ENCODE results near the gene UROC1. TPM values are rescaled to one million over a fixed set of nuclear protein-coding genes. Genes with fewer than 3 reads are reported as not detected.

Gene UROC1
- total and polyA plus RNA-seq, 8 donors = not detected

DNA sequence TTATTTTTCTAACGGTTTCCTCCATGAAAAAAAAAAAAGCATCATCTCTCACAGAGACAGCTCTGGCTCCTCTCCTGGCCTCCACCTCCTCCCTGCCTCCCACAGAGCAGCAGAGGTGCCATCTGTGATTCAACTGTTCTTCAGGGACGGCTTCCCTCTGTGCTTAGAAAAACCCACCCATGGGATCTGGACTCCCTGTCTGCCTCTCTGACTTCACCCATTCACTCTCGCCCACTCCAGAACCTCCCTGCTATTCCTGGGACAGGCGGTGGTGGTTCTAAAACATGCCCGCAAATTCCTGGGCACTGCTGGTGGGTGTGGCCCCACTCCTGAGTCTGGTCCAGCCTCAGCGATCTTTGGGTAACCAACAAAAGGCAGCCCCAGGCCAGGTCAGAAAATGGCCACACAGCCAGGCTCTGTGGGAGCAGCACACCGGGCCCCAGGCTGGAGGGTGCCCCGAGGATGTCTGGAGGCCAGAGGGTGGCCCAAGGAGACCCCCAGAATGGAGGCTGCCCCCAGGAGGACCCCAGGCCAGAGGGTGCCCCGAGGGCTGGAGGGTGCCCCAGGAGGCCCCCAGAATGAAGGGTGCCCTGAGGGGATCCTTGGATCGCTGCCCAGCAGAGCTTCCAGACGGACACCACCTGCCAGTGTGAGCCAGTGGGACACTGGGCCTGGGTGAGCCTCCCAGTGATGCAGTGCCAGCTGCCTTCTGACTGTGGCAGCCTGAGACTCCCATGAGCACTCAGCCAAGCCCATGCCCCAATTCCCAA lies 3.7 kb upstream of the UROC1 start:
- TF ChIP-seq POLR2AphosphoS5 (IDR thresholded peaks at IDR 0.05) = no peak
- no peak for TF ChIP-seq POLR2A (IDR thresholded peaks at IDR 0.05)
- TF ChIP-seq, protein P1, sequence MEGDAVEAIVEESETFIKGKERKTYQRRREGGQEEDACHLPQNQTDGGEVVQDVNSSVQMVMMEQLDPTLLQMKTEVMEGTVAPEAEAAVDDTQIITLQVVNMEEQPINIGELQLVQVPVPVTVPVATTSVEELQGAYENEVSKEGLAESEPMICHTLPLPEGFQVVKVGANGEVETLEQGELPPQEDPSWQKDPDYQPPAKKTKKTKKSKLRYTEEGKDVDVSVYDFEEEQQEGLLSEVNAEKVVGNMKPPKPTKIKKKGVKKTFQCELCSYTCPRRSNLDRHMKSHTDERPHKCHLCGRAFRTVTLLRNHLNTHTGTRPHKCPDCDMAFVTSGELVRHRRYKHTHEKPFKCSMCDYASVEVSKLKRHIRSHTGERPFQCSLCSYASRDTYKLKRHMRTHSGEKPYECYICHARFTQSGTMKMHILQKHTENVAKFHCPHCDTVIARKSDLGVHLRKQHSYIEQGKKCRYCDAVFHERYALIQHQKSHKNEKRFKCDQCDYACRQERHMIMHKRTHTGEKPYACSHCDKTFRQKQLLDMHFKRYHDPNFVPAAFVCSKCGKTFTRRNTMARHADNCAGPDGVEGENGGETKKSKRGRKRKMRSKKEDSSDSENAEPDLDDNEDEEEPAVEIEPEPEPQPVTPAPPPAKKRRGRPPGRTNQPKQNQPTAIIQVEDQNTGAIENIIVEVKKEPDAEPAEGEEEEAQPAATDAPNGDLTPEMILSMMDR (IDR thresholded peaks at IDR 0.05) = no peak
- no peak for TF ChIP-seq EP300 (IDR thresholded peaks at IDR 0.05)
- Histone ChIP-seq H3K27me3 (peaks cover 0 to 51% (median 20%) of the 10 kb centered on the region in 3 donors), H3K9me3 (no peaks in the 10 kb centered on the region), H3K36me3 (no peaks in the 10 kb centered on the region), H3K27ac (no peak overlapping the region), H3K4me3 (no peak overlapping the region), H3K4me1 (peaks cover 14 to 24% (median 22%) of the 10 kb centered on the region in 4 donors)
- 72 to 79% (median 75%) methylated on average over 7 to 11 of the region's 11 CpGs for WGBS, 5 donors
- no peak for DNase-seq
- intact Hi-C loops (cut with DNase I; ENCODE audit: low total_unique reads) = no loop called here

DNA sequence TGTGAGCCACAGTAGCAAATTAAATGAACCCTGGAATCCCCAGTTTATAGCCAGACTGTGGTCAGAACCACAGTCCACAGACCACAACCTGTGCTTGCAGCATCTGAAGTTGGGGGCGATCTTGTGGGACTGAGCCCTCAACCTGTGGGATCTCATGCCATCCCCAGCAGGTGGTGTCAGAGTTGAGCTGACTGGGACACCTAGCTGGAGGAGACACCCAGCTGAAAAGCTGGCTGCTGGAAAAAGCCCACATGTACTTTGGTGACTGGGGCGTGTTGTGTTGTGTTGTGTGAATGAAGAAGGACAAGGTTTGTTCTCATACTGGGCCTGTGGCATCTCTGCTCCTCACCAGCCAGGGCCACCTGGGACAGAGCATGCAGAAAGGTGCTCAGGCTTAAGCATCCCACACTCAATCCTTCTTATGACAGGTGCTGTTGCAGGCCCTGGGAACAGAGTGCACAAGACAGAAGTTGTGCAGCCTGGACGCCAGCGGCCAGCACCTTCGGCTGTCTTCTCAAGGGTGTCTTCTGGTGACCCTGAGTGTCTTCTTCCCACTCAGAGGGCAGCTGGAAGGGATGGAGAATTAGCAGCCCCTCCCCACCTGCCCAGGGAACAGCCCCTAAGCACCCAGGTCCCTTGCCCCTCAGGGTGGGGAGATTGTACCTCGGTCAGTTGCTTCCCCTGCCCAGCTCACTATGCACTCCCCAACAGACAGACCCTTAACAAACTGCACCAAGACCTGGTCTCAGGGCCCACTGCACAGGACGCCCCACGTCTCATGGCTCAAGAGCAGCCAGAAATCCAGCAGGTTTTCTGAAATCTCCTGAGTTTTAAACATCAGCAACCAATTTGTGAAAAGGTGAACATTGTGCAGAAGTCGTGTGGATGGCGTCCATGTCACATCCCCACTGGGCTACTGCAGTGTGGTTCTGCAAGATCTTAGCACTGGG lies 2.2 kb upstream of the UROC1 start:
- peaks cover 0 to 35% (median 13%) of the 10 kb centered on the region in 3 donors for H3K27me3 ChIP-seq

DNA sequence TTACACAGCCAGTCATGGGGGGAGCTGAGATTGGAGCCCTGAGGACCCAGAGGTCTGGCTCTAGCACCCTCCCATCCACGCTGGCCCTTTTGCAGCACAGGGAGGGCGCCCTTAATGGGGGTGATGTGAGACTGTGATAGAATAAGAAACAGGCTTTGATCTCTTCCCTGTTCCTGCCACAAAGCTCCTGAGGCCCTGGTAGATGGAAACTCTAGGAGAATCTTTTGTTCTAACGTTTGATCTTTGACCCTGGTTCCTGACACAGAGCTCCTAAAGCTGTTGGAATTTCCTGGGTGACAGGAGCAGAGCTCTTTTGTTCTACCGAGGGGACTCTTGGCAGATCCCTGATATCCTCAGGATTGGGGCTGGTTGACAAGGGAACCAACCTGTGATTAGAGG lies 1.2 kb upstream of the UROC1 start:
- H3K4me1 ChIP-seq = peaks cover 2 to 9% (median 8%) of the 10 kb centered on the region in 4 donors
- intact Hi-C loops (cut with DNase I; ENCODE audit: low total_unique reads) = no loop called here
- no peak for DNase-seq
- no peaks in the 10 kb centered on the region for H3K36me3 ChIP-seq
- WGBS, 5 donors = 44 to 58% (median 48%) methylated on average over 4 of the region's 4 CpGs
- H3K4me3 ChIP-seq = no peak overlapping the region
- H3K27ac ChIP-seq = no peak overlapping the region
- TF ChIP-seq POLR2A (IDR thresholded peaks at IDR 0.05) (no peak), EP300 (IDR thresholded peaks at IDR 0.05) (no peak), POLR2AphosphoS5 (IDR thresholded peaks at IDR 0.05) (no peak)
- TF ChIP-seq, protein P1 (IDR thresholded peaks at IDR 0.05) = no peak
- H3K9me3 ChIP-seq = no peaks in the 10 kb centered on the region
- peaks cover 0 to 25% (median 2%) of the 10 kb centered on the region in 3 donors for H3K27me3 ChIP-seq

More for the DNA sequence above, 2.2 kb upstream of the UROC1 start:
- Histone ChIP-seq H3K4me3 (no peak overlapping the region), H3K9me3 (no peaks in the 10 kb centered on the region), H3K27ac (no peak overlapping the region), H3K36me3 (no peaks in the 10 kb centered on the region), H3K4me1 (peaks cover 12 to 19% (median 18%) of the 10 kb centered on the region in 4 donors)
- DNase-seq = no peak
- intact Hi-C loops (cut with DNase I; ENCODE audit: low total_unique reads) = no loop called here
- WGBS, 5 donors = 75 to 89% (median 81%) methylated on average over 8 to 10 of the region's 10 CpGs
- TF ChIP-seq POLR2A (IDR thresholded peaks at IDR 0.05) (no peak), EP300 (IDR thresholded peaks at IDR 0.05) (no peak), POLR2AphosphoS5 (IDR thresholded peaks at IDR 0.05) (no peak)
- TF ChIP-seq, protein P1 (IDR thresholded peaks at IDR 0.05) = no peak

Measured in stomach (tissue), 9 donors.